ENCODE results near the gene PRR14.

PRR14 gene

DNA sequence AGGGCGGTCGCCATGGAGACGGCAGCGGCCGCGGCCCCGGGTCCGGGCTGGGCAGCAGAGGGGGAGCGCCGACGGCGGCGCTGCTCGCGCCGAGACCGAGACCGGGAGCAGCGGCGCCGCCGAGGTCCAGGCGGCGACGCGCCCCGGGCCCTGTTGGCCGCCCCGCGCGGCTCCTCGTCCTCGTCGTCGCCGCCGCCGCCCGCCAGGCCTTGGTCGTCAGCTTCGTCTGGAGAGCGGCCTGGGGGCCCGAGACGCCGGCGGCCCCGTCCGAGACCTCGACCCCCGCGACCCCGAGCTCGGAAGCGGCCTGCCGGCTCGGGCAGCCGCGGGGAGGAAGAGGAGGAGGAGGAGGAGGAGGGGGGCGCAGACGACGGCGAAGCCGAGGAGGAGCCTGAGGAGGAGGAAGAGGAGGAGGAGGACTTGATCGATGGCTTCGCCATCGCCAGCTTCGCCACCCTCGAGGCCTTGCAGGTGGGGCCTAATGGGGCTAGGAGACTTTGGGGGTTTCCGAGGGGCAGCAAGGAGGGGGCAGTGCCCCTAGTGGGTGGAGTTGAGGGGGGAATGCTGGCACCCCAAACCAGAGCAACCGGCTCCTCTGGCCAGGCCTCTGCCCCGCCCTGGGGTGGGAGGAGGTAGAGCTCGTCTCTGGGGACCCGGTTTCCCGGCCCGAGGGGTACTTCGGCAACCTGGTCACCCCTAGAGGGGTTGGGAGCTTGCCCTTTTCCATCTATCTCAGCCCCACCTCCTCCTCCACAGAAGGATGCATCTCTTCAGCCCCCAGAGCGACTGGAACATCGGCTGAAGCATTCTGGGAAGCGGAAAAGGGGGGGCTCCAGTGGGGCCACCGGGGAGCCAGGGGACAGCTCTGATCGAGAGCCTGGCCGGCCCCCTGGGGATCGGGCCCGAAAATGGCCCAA, 9.0 kb downstream of the PRR14 start:
- DNase-seq (ENCODE audit: low spot score): peak; percentile 36

DNA sequence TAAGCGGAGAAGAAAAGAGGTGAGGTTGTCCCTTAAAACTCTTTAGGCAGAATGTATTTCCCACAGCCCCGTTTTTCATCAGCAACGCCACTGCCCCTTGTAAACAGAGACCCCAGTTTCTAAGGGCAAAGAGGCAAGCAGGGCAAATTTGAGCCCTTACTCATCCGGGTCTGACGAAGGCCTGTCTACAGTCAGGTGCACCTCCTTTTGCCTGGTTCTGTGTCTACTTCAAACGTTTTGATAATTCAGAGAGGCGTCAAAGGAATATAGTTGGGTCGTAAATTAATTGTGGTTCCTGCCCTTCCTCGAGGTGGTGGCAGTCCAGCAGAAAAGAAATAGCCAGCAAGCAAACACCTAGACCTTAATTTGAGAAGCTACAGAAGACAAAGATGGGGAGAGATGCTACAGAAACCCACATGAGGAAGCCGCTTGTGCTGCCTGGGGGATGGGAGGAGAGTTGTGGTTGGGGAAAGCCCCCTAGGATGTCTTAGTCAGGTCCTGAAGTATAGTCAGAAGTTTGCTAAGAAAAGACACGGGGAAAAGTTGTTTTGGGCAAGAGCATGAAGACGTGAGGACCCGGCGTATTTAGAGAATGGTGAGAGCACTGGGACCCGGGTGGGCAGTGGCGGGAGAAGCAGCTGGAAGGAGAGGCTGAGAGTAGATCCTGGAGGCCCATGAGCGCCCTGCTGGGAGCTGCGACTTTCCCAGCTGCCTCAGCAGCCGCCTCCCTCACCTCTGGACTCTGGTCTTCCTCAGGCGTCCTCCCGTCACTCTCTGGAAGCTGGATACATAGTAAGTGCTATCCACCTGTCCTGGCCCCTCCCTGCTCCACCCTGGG, 9.9 kb downstream of the PRR14 start:
- no peak for DNase-seq (ENCODE audit: low spot score)

GRCh38 chr16:30662449-30662848, 11.7 kb downstream of the PRR14 start:
- DNase-seq (ENCODE audit: low spot score): no peak

GRCh38 chr16:30663038-30663437, 12.3 kb downstream of the PRR14 start:
- no peak for DNase-seq (ENCODE audit: low spot score)

DNA sequence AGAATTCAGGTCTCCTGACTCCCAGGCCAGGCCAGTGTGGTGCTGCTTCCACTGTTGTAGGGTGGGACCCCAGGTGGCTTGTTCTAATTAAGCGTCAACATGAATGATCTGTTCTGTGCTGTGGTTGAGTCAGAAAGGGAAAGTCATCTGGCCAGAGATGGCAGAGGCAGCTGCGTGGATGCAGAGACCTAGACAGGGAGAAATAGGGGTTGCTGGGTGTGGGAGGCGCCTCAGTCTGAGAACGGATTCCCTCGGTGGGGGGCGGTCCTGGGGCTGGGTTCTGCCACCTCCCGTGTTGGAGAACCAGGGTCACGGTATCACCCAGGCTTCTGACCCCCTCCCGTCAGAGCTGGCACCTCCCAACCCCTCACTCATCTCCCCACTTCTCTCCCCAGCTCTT, 13.1 kb downstream of the PRR14 start:
- no peak for DNase-seq (ENCODE audit: low spot score)

DNA sequence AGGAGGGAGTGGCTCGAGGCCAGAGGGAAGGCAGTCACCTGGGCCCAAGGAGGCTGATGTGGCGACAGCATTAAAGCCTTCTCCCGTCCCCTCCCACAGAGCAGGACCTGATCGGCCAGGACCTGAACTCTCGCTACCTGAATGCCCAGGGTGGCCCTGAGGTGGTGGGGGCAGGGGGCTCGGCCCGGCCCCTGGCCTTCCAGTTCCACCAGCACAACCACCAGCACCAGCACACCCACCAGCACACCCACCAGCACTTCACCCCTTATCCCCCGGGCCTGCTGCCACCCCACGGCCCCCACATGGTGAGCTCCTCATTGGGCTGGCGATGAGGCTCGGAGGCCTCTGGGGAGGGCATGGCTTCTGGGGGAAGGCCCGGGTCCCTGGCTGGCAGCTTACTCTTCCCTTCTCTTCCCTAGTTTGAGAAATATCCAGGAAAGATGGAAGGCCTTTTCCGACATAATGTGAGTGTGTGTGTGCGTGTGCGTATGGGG, 13.9 kb downstream of the PRR14 start:
- DNase-seq (ENCODE audit: low spot score): no peak

DNA sequence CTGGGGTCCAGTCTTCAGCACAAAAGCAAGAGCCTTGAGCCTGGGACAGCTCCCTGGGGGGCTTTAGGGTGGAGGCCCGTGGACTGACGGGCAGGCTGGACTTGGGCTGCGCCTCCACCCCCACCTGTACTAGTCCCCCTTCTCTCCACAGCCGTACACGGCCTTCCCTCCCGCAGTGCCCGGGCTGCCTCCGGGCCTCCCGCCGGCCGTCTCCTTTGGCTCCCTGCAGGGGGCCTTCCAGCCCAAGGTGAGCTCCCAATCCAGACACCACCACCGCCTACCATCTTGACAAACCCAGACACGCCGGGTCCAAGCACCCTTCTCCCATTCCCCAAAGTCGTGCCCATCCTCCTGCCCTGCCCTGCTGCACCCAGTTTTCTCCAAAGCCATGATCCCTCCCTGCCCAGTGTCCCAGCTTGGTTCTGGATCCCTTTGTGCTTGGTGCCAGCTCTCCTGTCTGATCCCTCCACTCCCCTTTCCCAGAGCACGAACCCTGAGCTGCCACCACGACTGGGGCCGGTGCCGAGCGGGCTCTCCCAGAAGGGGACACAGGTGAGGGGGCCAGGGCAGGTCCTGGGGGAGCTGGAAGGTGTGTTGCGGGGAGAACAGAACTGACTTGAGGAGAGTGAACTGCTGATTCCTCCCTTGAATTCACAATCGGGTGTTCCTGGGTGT, 14.5 kb downstream of the PRR14 start:
- DNase-seq (ENCODE audit: low spot score): peak; percentile 40

DNA sequence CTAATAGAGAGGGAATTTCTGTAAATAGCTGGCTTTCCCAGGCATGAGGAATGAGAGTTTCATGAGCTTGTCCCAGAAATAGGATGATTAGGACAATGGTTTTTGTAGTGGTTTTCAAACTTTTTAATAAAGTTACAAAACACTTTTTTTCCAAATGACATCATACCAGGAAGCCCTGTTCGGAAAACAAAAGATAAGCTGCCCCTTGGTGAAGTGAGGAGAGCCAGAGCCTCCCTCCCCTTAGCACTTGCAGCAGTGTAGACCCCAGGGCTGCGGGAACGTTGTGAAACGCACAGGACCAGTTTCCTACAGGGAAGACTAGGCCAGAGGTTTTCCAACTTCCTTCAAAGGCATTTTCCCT, 15.1 kb downstream of the PRR14 start:
- no peak for DNase-seq (ENCODE audit: low spot score)

DNA sequence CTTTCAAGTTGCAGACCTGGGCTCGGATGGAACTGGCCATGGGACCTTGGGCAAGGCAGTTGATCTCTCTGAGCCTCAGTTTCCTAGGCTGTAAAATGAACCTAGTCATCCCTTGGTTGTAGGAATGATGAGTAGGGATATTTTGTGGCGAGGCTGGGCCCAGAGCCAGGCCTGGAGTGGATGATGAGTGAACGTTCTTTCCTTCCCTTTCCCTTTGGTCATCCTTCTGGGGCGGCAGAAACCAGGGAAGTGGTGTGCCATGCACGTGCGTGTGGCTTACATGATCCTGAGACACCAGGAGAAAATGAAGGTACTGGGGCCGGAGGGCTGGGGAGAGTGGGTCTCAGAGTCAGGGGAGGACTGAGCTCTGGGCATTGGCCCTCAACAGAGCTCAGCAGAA, 15.9 kb downstream of the PRR14 start:
- no peak for DNase-seq (ENCODE audit: low spot score)

DNA sequence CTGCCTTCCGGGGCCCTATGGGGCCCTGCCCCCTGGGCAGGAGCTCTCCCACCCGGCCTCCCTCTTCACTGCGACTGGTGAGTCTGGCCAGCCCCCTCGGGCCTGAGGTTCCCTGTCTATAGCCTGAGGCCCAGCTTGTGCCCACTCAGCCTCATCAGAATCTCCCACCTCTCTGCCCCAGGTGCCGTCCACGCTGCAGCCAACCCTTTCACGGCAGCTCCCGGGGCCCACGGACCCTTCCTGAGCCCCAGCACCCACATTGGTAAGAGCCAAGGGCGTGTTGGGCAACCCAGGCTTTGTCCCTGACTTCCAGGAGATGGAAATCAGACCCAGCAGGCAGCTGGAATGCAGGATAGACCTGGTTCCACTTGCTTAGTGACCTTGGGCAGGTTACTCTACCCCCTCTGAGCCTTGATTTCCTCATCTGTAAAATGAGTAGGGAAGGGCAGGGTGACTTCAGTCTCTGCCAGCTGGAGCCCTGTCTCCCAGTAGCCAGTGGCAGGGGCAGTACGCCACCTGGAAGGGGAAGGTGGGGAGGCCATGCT, 16.7 kb downstream of the PRR14 start:
- no peak for DNase-seq (ENCODE audit: low spot score)

DNA sequence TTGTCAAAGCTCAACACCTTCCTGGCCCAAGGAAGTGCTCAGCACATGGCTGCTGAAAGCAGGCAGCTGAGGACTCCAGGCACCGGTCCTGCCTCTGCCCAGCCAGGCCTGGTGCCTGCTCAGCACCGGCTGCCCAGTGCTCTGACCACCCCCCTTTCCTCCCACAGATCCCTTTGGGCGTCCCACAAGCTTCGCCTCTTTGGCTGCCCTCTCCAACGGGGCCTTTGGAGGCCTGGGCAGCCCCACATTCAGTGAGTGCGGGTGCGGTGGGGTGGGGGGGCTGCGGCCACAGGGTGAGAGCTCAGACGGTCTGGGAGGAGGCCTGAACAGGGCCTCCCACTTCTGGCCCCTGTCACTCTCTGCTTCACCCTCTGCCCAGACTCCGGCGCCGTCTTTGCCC, 17.6 kb downstream of the PRR14 start:
- DNase-seq (ENCODE audit: low spot score): no peak

- DNase-seq (ENCODE audit: low spot score): no peak
Measured at GRCh38 chr16:30669026-30669902, 18.5 kb downstream of the PRR14 start.

DNA sequence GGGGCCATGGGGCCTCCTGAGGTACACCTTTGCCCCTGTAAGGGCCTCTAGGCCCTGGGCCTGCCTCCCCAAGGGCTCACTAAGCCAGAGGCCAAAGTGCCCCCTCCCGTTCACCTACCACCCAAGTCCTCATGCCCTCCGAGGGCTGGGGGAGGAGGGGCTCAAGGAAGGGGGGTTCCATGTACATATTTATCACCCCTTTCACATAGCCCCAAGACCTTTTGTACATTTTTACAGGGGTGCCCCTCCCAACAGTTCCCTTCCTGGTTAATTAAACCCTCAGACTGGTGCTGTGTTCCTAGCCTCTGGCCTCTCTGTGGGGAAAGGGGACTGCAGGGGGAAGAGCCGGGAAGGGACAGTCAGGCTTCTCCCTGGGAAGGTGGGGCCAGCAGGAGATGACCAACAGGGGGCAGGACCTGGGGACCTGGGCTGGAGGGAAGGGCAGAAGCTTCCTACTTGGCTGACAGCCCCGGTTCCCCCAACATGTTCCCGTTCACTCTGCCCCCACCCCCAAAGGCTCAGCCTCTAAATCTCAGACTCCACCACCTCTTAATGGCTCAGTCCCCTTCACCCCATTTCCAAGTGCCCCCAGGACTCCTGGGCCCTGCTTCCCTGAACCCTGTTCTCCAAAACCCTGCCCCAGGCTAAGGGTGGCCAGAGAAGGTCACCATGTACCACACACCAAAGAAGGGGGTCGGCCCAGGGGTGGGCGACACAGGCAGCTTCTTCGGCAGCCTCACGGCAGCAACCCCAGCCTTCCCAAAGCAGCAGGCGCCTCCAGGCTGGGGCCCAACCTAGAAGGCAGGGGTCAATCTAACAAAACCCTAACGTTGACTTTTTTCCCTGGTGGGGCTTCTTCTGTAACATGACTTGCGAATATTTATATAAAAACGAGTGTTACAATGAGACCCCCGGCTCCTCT, 19.4 kb downstream of the PRR14 start:
- no peak for DNase-seq (ENCODE audit: low spot score)

GRCh38 chr16:30675143-30675542, 24.4 kb downstream of the PRR14 start:
- no peak for DNase-seq (ENCODE audit: low spot score)

GRCh38 chr16:30677931-30678585, 27.3 kb downstream of the PRR14 start:
- DNase-seq (ENCODE audit: low spot score): no peak

DNA sequence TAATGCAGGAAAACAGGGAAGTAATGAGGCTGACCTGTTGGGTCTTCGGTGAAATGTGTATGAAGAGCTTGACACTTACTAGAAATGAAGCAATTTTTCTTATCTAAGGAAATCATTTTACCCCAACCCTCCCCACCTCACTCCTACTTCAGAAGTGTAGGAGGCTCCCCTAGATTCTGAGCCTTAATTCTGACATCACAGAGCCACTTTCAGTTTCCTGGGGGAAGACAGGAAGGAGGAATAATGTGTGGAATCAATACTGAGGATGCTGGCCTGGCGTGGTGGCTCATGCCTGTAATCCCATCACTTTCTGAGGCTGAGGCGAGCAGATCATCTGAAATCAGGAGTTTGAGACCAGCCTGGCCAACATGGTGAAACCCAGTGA, 27.8 kb downstream of the PRR14 start:
- no peak for DNase-seq (ENCODE audit: low spot score)

DNA sequence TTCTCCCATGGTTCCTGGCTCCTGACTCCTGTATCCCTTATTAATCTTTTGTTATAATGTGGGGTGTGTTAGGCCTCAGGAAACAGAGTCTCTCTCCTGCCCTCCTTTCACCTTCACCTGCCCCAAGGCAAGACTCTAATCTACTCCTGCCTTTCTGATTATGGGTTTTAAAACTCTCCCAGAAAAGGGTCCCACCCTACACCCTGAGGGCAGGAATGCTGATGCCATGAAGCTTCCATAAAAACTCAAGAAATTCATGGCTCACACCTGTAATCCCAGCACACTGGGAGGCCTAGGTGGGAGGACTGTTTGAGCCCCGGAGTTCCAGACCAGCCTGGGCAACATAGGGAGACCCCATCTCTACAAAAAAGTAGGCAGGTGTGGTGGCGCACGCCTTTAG, 29.6 kb downstream of the PRR14 start:
- no peak for DNase-seq (ENCODE audit: low spot score)

DNA sequence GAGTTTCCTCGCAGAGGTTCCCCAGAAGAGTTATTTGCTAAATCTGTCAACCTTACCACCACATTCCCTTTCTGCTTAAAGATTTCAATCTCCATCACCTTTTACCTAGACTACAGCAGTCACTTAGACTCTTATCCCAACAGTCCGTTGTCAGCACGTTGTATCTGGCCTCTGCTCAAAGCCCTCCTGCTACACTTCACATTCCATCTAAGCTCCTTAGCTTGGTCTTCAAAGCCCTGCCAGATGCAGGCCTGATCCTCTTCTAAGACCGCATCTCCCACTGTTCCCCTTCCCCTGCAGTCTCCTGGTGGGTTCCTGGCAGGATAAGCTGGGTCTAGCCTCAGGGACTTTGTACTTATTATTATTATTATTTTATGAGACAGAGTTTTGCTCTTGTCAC, 37.9 kb downstream of the PRR14 start:
- DNase-seq (ENCODE audit: low spot score): no peak

DNA sequence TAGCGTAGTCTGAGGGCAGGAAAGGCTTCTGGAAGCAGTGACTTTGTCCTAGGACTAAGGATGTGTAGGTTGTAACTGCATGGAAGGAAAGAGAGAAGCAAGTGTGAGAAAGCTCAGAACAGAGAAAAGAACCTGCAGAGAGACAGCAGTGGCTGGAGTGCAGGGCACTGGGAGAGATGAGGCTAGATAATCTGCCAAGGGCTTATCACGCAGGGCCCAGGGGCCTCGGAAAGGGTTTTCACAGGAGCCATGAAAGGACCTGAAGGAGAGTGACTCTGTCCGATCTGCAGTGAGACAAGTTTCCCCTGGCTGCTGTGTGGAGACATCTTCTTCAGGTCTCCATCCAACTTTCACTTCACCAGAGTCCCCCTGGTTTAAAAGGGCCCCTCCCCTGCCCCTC, 41.1 kb downstream of the PRR14 start:
- DNase-seq (ENCODE audit: low spot score): no peak

Data from HuH-7 (cell line).